Mucosa of rectum (tissue), 2 donors: ENCODE measurements around the gene EXOC3L4.

Source experiments
- H3K27ac ChIP-seq, 2 donors: one replicate each; pipeline ENCODE4 v1.7.0; 2013; ENCODE audit warnings: inconsistent platforms in 2 of 2, low read depth in 2 of 2, low read length in 2 of 2
- H3K27me3 ChIP-seq, 2 donors: one replicate each; pipeline ENCODE4 v1.7.0; 2013; ENCODE audit warnings: low read length in 2 of 2; ENCODE audit not compliant: control insufficient read depth in 2 of 2, insufficient read depth in 2 of 2
- H3K36me3 ChIP-seq, 2 donors: one replicate each; pipeline ENCODE4 v1.7.0; 2013; ENCODE audit warnings: low read length in 2 of 2; ENCODE audit not compliant: control insufficient read depth in 2 of 2, insufficient read depth in 2 of 2
- H3K4me1 ChIP-seq, 2 donors: one replicate each; pipeline ENCODE4 v1.7.0; 2013; ENCODE audit warnings: low read length in 2 of 2, mild to moderate bottlenecking in 1 of 2; ENCODE audit not compliant: control insufficient read depth in 2 of 2, insufficient read depth in 2 of 2
- H3K4me3 ChIP-seq, 2 donors: one replicate each; pipeline ENCODE4 v1.7.0; 2013; ENCODE audit warnings: low read length in 2 of 2
- H3K9ac ChIP-seq, 2 donors: one replicate each; pipeline ENCODE4 v1.7.0; 2013; ENCODE audit warnings: low read length in 2 of 2, low read depth in 1 of 2, mild to moderate bottlenecking in 1 of 2
- H3K9me3 ChIP-seq, 2 donors: one replicate each; pipeline ENCODE4 v1.7.0; 2013; ENCODE audit warnings: low read length in 2 of 2; ENCODE audit not compliant: control insufficient read depth in 2 of 2
- donor health status: healthy.
- donor health status: Normal muscosa, but diverticular disease.

Gene EXOC3L4

GRCh38 chr14:103078860-103079587 is 15.5 kb upstream of the EXOC3L4 start:
- H3K4me1 ChIP-seq: peaks cover 6 to 12% of the 10 kb centered on the region in 2 donors
- no peaks in the 10 kb centered on the region for H3K36me3 ChIP-seq
- H3K27ac ChIP-seq: no peak overlapping the region
- no peak overlapping the region for H3K9ac ChIP-seq
- H3K4me3 ChIP-seq: no peak overlapping the region
- H3K9me3 ChIP-seq: no peaks in the 10 kb centered on the region
- peaks cover 2 to 4% of the 10 kb centered on the region in 2 donors for H3K27me3 ChIP-seq

DNA sequence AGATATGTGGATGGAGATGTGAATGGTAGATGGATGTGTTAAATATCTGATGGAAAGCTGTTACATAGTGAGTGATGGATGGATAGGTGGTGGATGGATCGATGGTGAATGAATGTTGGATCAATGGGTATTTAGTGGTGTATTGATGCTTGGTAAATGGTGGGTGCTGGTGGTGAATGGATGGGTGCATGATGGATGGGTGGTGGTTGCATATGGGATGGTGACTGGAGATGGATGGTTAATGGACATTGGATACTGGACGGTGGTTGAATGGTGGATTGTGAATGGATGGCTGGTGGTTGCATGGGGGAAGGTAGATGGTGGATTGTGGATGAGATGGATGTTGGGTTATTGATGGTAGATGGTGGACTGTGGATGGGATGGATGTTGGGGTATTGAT is 12.6 kb upstream of the EXOC3L4 start:
- H3K4me1 ChIP-seq: no peaks in the 10 kb centered on the region
- H3K36me3 ChIP-seq: no peaks in the 10 kb centered on the region
- peaks cover 6 to 7% of the 10 kb centered on the region in 2 donors for H3K27me3 ChIP-seq
- H3K4me3 ChIP-seq: no peak overlapping the region
- no peak overlapping the region for H3K9ac ChIP-seq
- no peaks in the 10 kb centered on the region for H3K9me3 ChIP-seq
- no peak overlapping the region for H3K27ac ChIP-seq

- Histone ChIP-seq H3K27me3 (peaks cover 6 to 7% of the 10 kb centered on the region in 2 donors), H3K36me3 (no peaks in the 10 kb centered on the region), H3K4me3 (no peak within 1 kb of the TSS), H3K9me3 (no peaks in the 10 kb centered on the region), H3K27ac (no peak within 1 kb of the TSS), H3K4me1 (no peaks in the 10 kb centered on the region), H3K9ac (no peak within 1 kb of the TSS)
These were observed 10.3 kb upstream of the EXOC3L4 start, which contains the start of gene LBHD2 for GRCh38 chr14:103084021-103084919. LBHD2 (plus strand) TSS chr14:103084210; CDS start chr14:103086013, 1,803 bp downstream.

GRCh38 chr14:103085106-103086091 is 9.1 kb upstream of the EXOC3L4 start:
- Histone ChIP-seq H3K4me1 (no peaks in the 10 kb centered on the region), H3K27ac (no peak overlapping the region), H3K9me3 (no peaks in the 10 kb centered on the region), H3K4me3 (no peak overlapping the region), H3K27me3 (peaks cover 6 to 7% of the 10 kb centered on the region in 2 donors), H3K9ac (no peak overlapping the region), H3K36me3 (no peaks in the 10 kb centered on the region)

DNA sequence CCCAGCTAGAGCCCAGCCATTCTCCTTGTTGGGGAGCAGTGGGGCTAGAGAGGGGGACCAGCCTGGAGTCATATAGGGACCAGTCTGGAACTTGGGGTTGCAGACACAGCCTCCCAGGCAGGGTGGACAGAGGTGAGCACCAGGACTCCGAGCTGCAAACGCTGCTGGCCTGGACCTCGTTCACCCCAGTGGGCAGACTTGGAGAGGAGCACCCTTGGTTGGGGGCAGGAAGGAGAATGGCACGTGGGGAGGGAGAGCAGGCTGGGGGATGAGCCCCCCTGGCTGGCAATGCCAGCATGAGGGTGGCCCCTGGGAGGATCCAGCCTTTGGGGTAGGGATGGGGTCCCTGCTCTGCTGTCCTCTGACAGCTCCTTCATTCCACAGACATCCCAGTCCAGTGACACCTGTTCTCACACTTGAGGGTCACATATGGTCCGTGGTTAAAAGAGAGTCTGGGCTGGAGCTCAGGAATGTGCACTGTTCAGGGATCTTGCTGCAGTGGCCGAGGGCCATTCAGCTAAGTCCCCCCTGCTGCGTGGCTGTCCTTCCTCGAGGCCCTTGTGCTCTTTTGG is 7.7 kb upstream of the EXOC3L4 start:
- peaks cover 3 to 7% of the 10 kb centered on the region in 2 donors for H3K4me1 ChIP-seq
- H3K9ac ChIP-seq: no peak overlapping the region
- H3K9me3 ChIP-seq: no peaks in the 10 kb centered on the region
- peaks cover 6 to 7% of the 10 kb centered on the region in 2 donors for H3K27me3 ChIP-seq
- no peak overlapping the region for H3K4me3 ChIP-seq
- no peaks in the 10 kb centered on the region for H3K36me3 ChIP-seq
- H3K27ac ChIP-seq: no peak overlapping the region

GRCh38 chr14:103087343-103087835 is 7.1 kb upstream of the EXOC3L4 start:
- no peak overlapping the region for H3K27ac ChIP-seq
- no peak overlapping the region for H3K4me3 ChIP-seq
- no peaks in the 10 kb centered on the region for H3K36me3 ChIP-seq
- peaks cover 5 to 10% of the 10 kb centered on the region in 2 donors for H3K4me1 ChIP-seq
- no peak overlapping the region for H3K9ac ChIP-seq
- no peaks in the 10 kb centered on the region for H3K9me3 ChIP-seq
- H3K27me3 ChIP-seq: peaks cover 6 to 7% of the 10 kb centered on the region in 2 donors

- Histone ChIP-seq H3K4me3 (no peak overlapping the region), H3K27ac (no peak overlapping the region), H3K27me3 (peaks cover 3 to 5% of the 10 kb centered on the region in 2 donors), H3K9me3 (no peaks in the 10 kb centered on the region), H3K36me3 (no peaks in the 10 kb centered on the region), H3K4me1 (peaks cover 8 to 11% of the 10 kb centered on the region in 2 donors), H3K9ac (no peak overlapping the region)
These were observed 5.6 kb upstream of the EXOC3L4 start for GRCh38 chr14:103088921-103089320.

DNA sequence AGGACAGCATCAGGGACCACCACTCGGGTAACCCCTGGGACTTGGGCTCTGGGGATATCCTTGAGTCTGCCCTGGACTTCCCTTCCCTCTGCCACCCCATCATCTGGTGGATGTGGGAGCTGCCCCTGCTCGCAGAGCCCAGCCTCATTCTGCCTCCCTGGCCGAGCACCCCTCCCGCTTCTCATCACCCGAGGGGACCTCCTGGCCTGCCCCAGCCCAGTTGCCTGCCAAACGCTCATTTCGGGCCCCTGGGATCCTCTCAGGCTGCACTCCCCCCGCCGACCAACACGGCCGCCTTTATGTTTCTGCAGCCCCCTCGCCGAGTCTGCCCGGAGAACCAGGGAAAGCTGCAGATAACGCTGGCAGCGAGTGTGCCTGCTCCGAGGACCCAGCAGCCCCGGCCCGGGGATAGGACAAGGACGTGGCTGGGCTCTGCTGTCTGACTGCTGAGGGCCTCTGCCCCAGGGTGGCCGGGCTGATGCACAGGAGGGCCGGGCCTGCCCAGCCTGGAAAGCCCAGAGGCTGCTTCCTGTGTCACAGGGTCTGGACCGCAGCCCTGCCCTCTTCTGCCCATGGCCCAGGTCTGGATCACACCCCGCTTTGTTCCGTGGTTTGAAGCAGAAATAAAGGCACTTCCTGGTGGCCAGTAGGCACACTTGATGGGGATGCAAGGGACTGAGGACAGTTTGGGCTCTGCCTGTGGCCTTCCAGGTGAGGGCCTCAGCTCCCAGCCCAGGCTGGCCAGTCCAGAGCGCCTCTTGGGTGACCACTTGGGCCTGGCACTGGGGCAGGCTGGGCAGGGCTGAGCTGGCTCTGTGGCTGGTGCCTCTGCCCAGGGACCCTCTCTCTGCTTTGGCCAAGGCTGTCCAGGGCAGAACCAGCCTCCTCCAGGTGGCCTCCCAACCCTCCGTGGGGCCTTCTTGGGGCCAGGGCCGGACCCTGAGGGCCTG is 4.9 kb upstream of the EXOC3L4 start:
- H3K9ac ChIP-seq: no peak overlapping the region
- H3K4me1 ChIP-seq: peaks cover 12 to 16% of the 10 kb centered on the region in 2 donors
- H3K27ac ChIP-seq: no peak overlapping the region
- no peaks in the 10 kb centered on the region for H3K36me3 ChIP-seq
- no peaks in the 10 kb centered on the region for H3K9me3 ChIP-seq
- peaks cover 3 to 5% of the 10 kb centered on the region in 2 donors for H3K27me3 ChIP-seq
- H3K4me3 ChIP-seq: no peak overlapping the region
